ENCODE measurements around the gene PPP1R3D.

GRCh38 chr20:59987135-59987534 lies 47.0 kb upstream of the PPP1R3D start:
- TF ChIP-seq POLR2AphosphoS5 (IDR thresholded peaks at IDR 0.05; ENCODE audit: low read depth, low read length): no peak
- TF ChIP-seq POLR2A (IDR thresholded peaks at IDR 0.05; ENCODE audit: low read depth, low read length): no peak
- no peak for TF ChIP-seq TAF1 (IDR thresholded peaks at IDR 0.05; ENCODE audit: low read depth, low read length)
- no peak for TF ChIP-seq POU2F2 (IDR thresholded peaks at IDR 0.05; ENCODE audit: low read depth, low read length)

All from GM12891 (cell line).